NOMO-1 treated with dmso at 0.1 percent for 144 hours (cell line): ENCODE results near the gene FLT4.
"Not testable (repeated sequence)": the region's sequence is repeated elsewhere in the genome, so short reads cannot be mapped to it uniquely, and the experiment has no call there.

ENCODE experiments used
- DNase-seq: peaks from one replicate; lab custom pipeline; 2025; ENCODE audit not compliant: unreplicated experiment; lab: John Stamatoyannopoulos, UW

The FLT4 gene

DNA sequence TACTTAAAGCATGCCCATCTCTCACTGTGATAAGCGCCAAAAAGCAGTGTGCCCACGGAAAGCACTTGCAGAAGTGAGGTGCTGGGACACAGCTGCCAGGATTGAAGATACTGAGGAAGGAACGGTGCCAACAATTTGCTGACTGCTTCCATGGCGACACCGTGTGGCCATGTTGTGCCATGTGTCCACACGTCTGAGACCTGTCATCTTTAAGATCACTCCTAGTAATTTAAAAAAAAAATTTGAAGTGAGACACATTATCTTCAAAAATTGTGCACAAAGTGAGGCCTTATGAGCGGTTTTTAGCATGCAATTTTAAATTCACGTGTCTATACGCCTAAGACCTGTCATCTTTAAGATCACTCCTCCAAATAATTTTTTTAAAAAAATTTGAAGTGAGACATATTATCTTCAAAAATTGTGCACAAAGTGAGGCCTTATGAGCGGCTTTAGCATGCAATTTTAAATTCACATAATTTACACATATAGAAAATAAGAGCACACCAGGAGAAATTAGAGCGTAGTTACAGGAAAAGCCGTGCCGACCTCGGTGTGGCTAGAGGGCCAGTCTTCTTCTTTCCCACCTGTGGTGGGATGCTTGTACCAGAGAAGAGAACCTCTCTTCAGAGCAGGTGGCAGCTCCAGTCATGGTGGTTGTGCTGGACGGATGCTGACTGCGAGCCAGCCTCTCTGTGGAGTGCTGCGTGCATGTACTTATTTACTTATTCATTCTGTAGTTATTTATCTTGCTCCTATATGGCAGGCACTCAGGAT lies 21.4 kb upstream of the FLT4 start:
- DNase-seq = peak; percentile 5

DNA sequence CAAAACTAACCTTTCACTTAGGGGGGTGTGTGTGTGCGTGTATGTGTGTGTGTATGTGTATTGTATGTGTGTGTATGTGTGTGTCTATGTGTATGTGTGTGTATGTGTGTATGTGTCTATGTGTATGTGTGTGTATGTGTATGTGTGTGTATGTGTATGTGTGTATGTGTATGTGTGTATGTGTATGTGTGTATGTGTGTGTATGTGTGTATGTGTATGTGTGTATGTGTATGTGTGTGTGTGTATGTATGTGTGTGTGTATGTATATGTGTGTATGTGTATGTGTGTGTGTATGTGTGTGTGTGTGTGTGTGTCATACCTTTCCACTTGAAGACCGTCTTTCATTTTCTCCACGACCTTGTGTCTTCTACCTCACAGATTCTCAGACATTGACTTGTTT lies 20.8 kb upstream of the FLT4 start:
- DNase-seq = no peak

DNA sequence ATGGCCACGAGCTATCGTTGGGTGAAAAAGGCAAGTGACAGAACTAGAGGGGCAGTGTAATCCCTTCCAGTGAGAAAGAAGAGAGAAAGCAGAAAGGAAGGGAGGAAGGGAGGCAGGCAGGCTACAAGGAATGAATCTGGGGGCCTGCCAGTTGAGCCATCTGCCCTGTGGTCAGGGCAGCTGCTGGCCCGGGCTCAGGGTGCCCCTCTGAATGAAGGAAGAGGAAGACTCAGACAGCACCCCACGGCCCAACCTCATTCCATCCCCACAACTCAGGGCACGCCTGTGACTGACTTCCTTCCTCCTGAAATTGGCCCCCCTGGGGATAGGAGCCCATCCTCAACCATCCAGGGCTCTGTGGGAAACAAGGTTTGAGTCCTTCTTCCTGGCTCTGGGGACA lies 20.3 kb upstream of the FLT4 start:
- no peak for DNase-seq

DNA sequence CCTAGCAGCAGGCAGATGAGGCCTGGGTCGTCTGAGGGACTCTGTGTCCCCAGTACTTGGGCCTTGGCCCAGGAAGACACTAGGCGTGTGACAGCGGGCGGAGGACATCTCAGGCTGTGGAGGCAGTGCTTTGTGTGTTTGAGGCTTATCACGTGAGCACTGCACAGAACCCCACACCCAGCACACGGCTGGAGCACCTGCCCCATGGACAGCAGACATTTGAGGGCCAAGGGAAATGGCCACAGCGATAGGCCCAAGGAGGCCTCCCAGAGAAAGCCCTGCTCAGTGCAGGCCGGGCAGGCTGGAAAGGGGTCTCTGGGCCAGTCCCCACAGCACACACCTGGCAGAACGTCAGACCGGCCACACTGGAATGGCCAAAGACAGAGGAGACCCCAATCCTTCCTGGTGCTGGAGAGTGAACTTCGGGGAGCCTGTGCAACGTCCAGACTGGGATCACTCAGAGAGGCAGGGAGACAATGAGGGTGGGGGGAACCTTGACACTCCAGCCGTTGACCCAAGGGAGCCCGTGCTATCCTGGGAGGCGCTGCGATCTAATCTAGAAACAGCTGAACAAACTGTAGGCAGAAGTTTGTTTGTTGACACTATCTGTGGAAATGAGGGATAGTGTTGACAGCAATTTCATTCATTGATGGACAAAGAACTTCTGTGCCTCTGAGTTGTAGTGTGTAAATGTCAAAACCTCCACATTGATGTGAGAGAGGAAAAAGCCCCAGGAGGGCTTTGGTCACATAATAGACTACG lies 19.6 kb upstream of the FLT4 start:
- DNase-seq = no peak

DNA sequence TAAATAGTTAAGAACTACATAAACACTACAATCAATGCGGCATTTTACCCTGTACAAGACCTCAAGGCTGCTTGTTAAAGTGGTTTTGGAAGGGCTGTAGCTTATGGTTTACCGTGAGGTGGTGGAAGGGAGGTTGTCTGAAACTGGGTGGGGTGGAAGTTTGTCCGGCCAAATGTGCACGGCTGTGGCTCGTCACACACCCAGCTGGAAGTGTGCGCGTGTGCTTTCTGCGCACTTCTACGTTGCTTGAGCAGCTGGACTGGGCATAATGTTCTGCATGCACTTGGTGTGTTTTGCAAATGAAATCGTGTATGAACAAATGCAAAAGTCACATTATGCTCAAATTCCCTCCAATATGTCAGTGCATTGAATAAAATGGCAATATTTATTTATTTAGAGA lies 17.4 kb upstream of the FLT4 start:
- no peak for DNase-seq

DNA sequence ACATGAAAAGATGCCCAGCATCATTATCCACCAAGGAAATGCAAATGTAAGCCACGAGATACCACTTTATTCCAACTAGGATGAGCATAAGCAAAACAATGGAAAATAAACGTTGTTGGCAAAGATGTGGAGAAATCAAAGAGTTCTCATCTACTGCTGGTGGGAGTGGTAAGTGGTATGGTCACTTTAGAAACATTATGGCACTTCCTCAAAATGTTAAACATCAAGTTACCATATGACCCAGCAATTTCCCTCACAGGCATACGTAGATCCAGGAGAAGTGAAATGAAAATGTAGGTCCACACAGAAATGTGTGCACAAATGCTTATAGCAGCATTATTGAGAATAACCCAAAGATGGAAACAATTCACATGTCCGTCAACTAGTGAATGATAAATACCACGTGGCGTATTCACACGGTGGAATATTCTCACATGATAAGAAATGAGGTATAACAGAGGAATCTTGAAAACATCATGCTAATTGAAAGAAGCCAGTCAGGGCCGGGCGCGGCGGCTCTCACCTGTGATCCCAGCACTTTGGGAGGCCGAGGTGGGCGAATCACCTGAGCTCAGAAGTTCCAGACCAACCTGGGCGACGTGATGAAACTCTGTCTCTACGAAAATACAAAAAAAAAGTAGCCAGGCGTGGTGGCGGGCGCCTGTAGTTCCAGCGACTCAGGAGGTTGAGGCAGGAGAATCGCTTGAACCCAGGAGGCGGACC lies 16.4 kb upstream of the FLT4 start:
- DNase-seq = no peak

DNA sequence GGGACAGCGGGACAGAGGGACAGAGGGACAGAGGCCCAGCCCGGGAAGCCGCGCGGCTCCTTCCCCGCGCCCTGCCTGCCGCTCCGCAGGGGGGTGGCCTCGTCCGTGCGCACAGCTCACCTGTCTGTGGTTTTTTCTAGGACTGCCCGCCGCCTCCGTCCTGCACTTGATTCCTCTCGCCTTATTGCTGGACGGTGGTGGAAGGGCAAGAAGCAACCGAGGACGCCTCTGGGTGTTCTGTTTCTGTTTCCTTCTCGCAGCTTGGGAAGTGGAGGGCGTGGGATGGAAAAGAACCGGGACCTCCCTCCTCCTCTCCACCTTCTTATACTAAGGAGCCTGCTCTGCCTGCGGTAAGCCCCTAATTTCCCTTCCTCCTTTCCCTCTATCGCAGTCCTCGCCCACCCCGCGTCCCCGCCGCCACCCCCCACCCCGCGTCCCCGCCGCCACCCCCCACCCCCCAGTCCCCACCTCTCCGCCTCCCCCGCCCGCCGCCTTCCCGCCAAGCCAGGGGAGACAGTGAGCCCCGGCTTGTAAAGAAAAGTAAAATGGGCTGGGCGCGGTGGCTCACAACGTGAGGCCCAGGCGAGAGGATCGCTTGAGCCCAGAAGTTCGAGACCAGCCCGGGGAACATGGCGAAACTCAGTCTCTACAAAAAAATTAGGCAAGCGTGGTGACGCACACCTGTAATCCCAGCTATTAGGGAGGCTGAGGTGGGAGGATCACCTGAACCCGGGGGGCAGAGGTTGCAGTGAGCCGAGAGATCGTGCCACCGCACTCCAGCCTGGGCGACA lies 9.6 kb upstream of the FLT4 start:
- DNase-seq = no peak

DNA sequence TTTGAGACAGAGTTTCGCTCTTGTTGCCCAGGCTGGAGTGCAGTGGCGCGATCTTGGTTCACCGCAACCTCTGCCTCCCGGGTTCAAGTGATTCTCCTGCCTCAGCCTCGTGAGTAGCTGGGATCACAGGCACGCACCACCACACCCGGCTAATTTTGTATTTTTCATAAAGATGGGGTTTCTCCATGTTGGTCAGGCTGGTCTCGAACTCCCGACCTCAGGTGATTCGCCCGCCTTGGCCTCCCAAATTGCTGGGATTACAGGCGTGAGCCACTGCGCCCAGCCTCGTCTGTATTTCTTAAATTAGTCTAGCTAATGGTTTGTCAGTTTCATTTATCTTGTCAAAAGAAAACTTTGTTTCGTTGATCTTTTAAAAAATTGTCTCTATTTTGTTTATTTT lies 5.8 kb upstream of the FLT4 start:
- not testable (repeated sequence) for DNase-seq

DNA sequence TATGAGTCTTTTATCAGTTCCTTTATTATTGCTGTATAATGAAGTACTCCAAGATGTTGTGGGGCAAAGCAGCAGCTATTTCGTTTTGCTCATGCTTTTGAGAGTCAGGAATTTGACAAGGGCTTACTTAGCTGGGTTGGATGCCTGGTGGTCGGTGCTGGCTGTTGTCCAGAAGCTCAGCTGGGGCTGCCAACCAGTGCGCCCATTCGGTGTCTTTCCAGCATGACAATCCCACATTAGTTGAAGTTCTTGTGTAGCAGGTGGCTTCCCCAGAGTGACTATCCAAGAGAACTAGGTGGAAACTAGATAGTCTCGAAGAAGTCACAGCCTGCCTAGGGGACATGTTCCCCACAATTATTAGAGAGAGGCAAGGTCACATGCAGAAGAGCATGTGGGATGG lies 3.4 kb upstream of the FLT4 start:
- DNase-seq = no peak

DNA sequence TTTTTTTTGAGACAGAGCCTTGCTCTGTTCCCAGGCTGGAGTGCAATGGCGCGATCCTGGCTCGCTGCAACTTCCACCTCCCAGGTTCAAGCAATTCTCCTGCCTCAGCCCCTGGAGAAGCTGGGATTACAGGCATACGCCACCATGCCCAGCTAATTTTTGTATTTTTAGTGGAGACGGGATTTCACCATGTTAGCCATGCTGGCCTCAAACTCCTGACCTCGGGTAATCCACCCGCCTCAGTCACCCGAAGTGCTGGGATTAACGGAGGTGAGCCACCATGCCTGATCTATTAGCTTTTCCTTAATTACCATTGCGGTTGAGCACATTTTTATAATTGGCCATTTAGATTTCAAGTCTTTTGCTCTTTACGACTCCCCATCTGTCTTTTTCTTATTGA lies 2.9 kb upstream of the FLT4 start:
- DNase-seq = no peak

DNA sequence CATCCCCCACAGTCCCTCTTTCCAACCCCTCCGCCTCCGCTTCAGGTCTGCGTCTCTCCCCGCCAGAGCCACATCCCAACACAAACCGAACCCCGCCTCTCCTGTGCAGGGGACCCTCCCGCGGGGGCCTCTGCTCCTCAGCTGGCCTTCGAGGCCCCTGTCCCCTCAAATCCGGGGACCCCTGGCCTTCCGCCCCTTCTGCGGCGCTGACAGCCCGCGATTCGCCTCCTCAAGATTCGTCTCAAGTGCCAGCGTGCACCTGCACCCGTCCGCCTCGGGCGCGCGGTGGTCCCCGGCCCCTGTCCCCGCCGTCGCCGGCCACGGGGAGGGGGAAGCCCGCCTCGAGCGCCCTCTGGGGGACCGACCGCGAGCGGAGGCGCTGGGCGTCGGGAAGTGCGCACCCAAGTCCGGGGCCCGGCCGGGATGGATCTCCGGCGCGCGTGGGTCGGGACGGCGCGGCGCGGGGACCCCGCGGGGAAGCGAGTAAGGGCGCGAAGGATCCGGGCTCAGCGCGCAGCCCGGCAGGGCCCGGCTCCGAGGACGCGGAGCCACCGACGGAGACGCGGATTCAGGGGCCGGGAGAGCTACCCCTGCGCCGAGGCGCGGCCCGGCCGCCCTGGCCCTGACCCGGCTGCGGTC lies 623 bp downstream of the FLT4 start:
- DNase-seq = no peak

DNA sequence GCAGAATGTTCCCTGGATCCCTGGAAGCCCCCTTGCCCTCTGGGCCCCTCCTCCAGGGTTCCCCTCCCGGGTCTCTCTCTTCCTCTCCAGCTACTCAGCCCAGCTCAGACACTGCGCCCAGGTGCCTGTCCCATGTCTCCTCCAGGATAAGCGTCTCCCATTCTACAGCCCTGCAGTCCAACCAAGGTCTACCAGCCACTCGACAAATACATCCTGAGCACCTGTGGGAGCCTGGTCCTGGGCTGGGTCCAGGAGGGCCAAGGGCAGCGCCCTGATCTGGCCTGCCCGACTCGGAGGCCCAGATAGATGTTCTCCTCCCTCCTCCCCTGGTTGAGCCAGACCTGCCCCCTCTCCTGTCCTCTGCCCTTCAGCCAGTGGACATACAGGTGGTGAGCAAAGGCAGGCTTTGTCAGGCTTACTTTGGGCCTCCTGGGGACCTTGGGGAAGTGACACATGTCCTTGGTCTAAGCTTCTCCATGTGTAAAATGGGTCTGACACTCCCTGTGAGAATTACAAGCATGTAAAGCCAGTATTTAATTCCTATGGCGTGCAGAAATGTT lies 1.4 kb downstream of the FLT4 start:
- no peak for DNase-seq

DNA sequence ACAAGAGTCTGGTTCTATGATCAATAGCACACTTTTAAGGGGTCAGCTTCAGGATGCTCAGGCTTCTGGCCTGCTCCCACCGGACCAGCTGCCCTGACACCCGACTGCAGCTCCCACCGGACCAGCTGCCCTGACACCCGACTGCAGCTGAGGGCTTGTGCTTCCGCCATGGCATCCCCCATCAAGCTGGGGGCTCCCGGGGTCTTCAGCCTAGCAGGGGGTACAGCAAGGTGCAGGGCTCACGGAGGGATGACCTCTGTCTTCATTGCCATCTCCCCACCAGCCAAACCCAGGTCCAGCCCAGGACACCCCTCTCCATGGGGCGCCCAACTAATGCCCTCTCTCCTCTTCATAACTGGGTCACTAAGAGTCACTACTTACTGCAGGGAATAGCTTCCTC lies 1.9 kb downstream of the FLT4 start:
- DNase-seq = no peak

DNA sequence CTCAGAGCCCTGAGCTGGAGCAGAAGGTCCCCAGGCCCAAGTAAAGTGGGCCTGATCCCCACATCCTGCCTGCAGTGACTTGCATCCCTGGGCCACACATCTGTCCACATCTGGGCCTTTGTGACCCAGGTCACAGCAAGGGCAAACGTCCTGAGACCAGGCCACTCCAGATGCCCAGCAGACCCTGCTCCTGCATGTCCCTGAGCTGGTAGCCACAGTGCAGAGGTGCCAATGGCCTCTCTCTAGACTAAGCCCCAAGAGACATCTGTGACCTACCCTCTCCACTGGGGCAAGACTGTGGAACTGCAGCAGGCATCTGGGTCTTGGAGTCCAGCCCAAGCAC lies 2.5 kb downstream of the FLT4 start:
- no peak for DNase-seq

DNA sequence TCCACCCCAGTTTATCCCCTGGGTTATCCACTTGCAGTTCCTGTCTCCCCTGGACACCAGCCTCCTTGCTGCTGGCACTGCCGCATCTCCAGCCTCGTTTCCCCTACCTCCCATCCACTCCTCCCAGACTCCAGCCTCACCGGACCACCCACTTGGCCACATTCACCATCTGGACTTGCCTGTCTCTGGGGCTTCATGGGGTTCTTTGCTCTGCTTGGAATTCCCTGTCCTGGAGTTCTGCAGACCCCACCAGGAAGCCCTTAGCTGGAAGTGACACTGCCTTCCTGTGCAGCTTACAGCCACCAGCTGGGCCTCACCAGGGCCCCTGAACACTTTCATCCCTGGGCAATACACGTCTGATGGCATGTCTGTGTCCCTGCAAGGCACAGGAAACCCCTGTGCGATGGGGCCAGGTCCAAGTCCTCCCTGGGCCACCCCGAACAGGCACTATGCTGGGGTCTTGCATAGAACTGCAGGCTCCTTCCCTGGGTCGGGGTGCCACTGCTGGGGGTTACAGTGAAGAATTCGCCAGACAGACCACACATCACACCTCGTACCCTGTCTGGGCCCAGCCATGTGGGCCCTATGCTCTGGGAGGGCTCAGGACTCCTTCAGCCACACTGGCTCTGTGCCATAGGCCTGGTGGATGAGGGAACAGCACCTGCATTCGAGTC lies 3.0 kb downstream of the FLT4 start:
- DNase-seq = no peak

DNA sequence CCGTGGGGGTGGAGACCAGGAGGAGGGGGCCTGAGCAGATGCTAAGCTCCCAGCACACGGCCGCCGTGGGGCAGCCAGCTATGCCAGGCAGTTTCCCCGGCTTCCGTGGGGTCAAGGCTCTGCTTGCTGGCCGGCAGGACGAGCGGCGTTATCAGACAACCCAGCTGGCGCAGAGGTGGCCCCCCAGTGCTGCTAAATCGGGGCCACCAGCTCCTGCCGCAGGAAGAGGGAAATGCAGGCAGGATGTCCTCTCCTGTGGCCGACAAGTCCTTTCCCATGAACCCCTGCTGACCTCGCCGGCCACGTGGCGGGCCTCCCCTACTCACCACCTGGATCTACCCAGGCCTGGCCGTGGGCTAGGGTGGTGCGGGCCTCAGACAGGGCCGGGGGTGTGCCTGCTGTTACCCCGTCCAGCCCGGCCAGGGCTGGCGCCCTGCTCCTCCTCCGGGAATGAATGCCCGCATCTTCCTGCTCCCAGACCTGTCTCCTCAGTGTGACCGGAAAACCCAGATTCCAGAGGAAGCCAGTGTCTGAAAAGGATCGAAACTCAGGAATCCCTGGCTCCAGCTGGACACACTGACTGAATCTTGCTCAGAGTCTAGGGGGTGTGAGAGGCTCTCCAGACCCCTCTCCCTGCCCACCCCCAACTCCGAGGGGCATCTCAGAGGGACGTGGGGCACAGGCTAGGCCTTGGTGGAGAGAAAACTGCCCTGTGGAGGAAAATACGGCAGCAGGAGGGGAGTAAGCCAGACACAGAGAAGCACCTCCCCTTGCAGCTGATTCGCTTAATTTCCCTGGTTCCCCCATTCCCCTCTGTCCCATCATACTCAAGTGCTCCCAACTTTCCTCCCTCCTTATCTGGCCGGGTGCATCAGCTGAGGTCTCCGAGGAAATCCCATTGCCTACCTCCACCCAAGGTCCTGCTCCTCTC lies 3.9 kb downstream of the FLT4 start:
- DNase-seq = no peak

DNA sequence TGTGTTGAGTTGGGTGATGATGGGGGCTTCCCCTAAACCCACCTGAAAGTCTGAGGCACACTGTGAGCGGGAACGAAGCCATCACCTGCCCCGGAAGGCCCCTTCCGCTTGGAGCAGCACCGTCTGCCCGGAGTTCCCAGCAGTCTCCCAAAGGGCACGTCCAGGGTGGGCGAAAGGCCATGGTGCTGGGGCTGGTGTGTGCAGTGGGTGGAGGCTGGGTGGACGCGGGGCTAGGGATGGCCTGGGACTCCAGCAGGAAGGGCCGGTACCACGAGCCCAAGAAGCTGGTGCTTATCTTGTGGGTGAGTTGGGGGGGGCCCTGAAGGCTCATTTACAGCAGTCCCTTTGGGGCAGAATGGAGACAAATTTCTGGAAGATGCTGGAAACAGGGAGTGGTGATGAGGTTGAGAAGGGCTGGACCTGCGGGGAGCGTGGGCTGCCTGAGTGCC lies 4.6 kb downstream of the FLT4 start:
- DNase-seq = no peak

DNA sequence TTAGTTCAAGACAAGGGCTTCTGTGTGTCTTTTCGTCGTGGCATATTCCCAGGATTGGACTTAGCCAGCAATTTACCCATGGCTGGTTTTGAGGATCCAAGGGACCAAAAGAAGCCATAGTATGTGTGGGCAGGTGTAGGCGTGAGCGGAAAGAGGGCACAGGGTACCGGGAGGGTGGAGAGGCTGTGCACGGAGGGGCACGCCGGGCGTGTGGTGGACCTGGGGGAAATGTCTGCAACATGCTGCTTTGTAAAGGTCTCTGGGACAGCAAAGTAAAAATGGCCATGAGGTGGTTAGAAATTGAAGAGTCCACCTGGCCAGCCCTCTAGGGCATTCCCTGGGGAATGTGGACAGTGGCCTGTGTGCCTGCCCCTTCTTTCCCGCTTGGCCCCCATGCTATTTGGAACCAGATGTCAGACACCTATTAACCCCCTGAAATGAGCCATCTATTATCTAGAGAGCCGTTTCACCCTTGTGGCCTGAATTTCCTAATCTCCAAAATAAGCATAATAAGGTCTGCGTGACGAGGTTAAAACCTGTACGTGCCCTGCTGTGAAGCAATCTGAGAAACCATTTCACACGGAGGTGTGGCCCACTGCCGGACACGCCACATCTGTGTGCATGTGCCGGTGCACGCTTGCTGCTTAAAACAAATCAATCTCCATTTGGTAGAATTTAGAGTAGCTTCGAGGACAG lies 5.1 kb downstream of the FLT4 start:
- DNase-seq = no peak
